Fibroblast of upper back skin (primary cell): ENCODE measurements around the gene LIME1.
A peak's percentile ranks its signal among the peaks of the same experiment; 100 is the strongest.

ENCODE experiments used
- DNase-seq: peaks from one replicate; pipeline ENCODE4 v3.0.0-alpha.2; 2013

Gene LIME1

GRCh38 chr20:63697357-63697867, 39.1 kb upstream of the LIME1 start:
- DNase-seq = no peak

GRCh38 chr20:63697868-63698545, 38.5 kb upstream of the LIME1 start:
- no peak for DNase-seq

GRCh38 chr20:63698739-63699465, 37.6 kb upstream of the LIME1 start:
- DNase-seq = peak; percentile 87

GRCh38 chr20:63699466-63700198, 36.8 kb upstream of the LIME1 start:
- no peak for DNase-seq

GRCh38 chr20:63700199-63701050, 36.0 kb upstream of the LIME1 start:
- no peak for DNase-seq

- DNase-seq = no peak
These were observed 35.5 kb upstream of the LIME1 start for GRCh38 chr20:63701051-63701328.

- no peak for DNase-seq
These were observed 35.0 kb upstream of the LIME1 start for GRCh38 chr20:63701329-63702035.

- no peak for DNase-seq
These were observed 34.3 kb upstream of the LIME1 start for GRCh38 chr20:63702036-63702665.

- DNase-seq = no peak
These were observed 33.6 kb upstream of the LIME1 start for GRCh38 chr20:63702751-63703470.

- no peak for DNase-seq
These were observed 32.9 kb upstream of the LIME1 start for GRCh38 chr20:63703471-63703975.

- no peak for DNase-seq
These were observed 32.3 kb upstream of the LIME1 start for GRCh38 chr20:63703976-63704748.

- DNase-seq = no peak
These were observed 31.7 kb upstream of the LIME1 start for GRCh38 chr20:63704749-63705117.

- DNase-seq = no peak
These were observed 31.0 kb upstream of the LIME1 start for GRCh38 chr20:63705232-63706026.

- no peak for DNase-seq
These were observed 30.3 kb upstream of the LIME1 start for GRCh38 chr20:63706027-63706695.

GRCh38 chr20:63706852-63707557, 29.5 kb upstream of the LIME1 start:
- DNase-seq = no peak

- peak; percentile 71 for DNase-seq
These were observed 28.7 kb upstream of the LIME1 start, which contains the start of the genes ARFRP1 and ZGPAT for GRCh38 chr20:63707558-63708300. Gene ARFRP1, minus strand, starts transcription at chr20:63707976. Its CDS starts 885 bp downstream, at chr20:63707091. Gene ZGPAT, plus strand, starts transcription at chr20:63708039. Its CDS starts 542 bp downstream, at chr20:63708581.
